ENCODE data around the gene CHCHD2.

The CHCHD2 gene

DNA sequence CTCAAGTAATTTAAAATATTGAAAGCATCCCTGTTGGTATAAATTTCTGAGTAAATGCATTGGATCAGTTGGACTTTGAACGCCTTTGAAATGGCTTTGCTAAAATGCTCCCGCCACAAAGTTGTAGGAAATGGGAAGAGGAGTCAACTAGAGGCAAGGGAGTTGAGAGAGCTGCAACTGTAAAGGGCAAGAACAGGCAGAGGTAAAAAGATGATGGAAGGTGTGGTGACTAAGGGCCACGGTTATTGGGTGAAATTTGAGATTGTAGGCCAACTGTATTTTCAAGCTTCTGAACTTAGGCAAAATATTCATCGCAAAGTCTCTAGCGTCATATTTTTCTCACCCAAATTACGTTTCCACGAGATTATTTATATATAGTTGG is 42.8 kb downstream of the CHCHD2 start:
- TF ChIP-seq, protein P1, sequence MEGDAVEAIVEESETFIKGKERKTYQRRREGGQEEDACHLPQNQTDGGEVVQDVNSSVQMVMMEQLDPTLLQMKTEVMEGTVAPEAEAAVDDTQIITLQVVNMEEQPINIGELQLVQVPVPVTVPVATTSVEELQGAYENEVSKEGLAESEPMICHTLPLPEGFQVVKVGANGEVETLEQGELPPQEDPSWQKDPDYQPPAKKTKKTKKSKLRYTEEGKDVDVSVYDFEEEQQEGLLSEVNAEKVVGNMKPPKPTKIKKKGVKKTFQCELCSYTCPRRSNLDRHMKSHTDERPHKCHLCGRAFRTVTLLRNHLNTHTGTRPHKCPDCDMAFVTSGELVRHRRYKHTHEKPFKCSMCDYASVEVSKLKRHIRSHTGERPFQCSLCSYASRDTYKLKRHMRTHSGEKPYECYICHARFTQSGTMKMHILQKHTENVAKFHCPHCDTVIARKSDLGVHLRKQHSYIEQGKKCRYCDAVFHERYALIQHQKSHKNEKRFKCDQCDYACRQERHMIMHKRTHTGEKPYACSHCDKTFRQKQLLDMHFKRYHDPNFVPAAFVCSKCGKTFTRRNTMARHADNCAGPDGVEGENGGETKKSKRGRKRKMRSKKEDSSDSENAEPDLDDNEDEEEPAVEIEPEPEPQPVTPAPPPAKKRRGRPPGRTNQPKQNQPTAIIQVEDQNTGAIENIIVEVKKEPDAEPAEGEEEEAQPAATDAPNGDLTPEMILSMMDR (IDR thresholded peaks at IDR 0.05): no peak

DNA sequence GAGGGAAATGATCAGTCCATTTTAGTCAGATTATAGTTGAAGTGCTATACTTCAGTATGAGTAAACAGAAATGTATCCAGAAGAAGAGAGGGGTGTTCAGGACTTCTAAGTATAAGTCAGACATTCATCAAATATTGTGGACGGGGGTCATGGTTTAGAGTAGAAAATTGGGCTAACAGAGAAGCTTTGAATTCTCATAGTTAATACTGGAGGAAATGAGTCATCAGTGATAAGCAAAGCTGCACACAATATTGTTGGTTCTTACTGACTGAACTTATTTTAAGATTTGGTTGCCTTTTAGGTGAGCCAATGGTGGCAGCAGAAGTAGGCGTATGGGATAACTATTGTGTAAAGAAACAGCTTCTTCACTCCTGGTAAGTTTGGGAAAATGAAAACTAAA is 43.9 kb downstream of the CHCHD2 start:
- TF ChIP-seq, protein P1 (IDR thresholded peaks at IDR 0.05): no peak

DNA sequence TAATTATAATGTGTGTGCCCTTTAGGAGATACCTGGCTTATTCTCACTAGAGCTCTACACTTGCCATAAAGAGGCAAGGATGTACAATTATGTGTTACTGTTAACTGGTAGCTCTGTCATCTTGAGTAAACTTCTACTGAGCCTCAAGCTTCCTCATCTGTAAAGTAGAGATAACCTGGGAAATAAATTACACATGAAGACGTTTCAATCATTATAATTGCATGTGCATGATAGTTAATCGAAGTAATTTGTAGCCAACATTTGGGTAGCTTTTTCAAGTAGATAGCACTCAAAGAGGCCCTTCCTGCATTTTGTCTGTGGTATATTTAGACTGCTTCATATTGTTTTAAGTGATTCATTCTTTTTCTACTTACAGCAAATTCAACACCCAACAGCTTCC is 52.3 kb downstream of the CHCHD2 start:
- TF ChIP-seq, protein P1 (IDR thresholded peaks at IDR 0.05): no peak

DNA sequence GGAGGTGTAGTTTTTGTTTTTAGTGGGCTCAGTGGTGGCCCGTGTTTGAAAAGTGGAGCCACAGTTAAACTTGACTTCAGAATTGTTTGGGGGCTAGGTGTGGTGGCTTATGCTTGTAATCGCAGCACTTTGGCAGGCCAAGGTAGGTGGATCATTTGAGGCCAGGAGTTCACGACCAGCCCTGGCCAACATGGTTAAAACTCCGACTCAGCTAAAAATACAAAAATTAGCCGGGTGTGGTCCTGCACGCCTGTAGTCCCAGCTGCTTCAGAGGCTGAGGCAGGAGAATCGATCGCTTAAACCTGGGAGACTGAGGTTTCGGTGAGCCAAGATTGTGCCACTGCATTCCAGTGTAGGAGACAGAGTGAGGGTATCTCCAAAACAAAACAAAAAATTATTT is 52.9 kb downstream of the CHCHD2 start:
- TF ChIP-seq, protein P1 (IDR thresholded peaks at IDR 0.05): no peak

Data from LNCAP (cell line).